GM12874 (cell line): ENCODE measurements around the gene TRIM46.

ENCODE experiments used
- TF ChIP-seq, protein P1 (sequence below): IDR thresholded peaks from 2 replicates; pipeline ENCODE4 v1.5.1; 2011; ENCODE audit warnings: low read depth, mild to moderate bottlenecking, control low read depth, low read length, moderate library complexity; ENCODE audit not compliant: insufficient read depth

The TRIM46 gene

DNA sequence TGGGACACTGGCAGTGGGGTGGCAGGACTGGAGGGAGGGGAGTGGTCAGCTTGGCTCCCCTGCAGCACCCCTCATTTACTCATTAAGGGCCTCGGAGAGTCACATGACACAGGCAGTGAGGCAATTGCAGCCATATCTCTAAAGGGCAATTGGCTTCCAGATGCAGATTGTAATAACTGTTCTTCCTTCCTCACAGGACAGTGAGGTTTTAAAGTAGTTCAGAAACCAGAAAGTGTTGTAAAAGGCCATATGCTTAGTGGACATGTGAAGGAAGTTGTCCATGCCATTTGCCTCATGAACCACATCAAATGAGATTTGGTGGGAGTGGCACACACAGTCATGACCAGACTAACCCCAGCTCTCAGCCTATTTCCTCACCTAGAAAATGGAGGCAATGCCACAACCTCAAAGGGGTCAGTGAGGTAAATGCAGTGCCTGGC is 46.0 kb downstream of the TRIM46 start:
- TF ChIP-seq, protein P1, sequence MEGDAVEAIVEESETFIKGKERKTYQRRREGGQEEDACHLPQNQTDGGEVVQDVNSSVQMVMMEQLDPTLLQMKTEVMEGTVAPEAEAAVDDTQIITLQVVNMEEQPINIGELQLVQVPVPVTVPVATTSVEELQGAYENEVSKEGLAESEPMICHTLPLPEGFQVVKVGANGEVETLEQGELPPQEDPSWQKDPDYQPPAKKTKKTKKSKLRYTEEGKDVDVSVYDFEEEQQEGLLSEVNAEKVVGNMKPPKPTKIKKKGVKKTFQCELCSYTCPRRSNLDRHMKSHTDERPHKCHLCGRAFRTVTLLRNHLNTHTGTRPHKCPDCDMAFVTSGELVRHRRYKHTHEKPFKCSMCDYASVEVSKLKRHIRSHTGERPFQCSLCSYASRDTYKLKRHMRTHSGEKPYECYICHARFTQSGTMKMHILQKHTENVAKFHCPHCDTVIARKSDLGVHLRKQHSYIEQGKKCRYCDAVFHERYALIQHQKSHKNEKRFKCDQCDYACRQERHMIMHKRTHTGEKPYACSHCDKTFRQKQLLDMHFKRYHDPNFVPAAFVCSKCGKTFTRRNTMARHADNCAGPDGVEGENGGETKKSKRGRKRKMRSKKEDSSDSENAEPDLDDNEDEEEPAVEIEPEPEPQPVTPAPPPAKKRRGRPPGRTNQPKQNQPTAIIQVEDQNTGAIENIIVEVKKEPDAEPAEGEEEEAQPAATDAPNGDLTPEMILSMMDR = no peak

DNA sequence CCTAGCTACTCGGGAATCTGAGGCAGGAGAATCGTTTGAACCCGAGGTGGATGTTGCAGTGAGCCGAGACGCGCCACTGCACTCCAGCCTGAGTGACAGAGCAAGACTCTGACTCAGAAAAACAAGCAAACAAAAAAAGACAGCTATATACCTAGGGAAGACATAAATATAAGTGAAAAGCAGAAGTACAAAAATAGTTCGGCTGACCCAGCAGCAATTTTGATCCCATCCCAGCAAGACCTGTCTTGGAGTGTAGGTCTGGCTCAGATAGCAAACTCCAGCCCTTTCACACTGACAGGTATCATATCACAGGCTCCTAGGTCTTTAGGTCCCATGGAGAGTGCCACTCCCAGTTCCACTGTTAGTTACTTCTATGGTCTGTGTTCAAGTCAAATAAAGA is 49.4 kb downstream of the TRIM46 start:
- TF ChIP-seq, protein P1 = no peak

DNA sequence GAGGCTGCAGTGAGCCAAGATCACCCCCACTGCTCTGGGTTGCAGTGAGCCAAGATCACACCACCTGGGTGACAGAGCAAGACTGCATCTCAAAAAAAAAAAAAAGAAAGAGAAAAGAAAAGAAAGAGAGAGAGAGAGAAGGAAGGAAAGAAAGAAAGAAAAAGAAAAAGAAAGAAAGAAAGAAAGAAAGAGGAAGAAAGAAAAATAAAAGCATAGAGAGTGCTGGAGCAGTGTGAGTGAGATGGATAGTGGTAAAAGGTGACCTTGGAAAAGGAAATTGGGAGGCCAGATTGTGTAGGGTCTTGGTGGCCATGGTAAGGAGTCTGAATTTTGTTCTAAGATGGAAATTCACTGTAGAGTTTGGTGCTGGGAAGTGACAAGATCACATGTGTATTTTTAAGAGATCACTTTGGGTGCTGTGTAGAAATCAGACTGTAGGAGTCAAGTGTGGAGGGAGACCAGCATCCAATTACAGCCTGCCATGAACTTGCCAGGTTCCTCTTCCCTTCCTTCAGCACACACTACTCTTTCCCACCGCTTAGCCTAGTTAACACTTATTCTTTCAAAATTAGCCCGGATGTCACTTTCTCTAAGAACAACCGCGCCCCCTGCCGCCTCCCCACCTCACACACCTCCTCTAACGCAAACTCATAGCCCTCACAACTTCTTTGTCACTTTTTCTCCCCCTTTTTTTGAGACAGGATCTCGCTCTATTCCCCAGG is 52.7 kb downstream of the TRIM46 start:
- TF ChIP-seq, protein P1 = peak; percentile 72

DNA sequence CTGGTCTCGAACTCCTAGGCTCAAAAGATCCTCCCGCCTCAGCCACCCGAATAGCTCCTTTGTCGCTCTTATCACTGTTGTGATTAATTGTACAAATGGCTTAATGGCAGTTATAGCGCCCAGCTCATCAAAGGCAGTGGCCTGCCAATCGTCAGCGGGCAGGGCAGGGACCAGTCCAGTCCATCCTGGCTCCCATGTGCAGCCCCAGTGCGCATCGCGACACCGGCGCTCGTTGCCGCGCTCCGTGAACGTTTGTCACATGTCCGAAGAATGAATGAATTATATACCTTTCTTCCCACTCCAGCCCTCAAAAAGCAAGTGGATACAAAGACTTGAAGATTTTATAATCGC is 53.2 kb downstream of the TRIM46 start:
- TF ChIP-seq, protein P1 = no peak

DNA sequence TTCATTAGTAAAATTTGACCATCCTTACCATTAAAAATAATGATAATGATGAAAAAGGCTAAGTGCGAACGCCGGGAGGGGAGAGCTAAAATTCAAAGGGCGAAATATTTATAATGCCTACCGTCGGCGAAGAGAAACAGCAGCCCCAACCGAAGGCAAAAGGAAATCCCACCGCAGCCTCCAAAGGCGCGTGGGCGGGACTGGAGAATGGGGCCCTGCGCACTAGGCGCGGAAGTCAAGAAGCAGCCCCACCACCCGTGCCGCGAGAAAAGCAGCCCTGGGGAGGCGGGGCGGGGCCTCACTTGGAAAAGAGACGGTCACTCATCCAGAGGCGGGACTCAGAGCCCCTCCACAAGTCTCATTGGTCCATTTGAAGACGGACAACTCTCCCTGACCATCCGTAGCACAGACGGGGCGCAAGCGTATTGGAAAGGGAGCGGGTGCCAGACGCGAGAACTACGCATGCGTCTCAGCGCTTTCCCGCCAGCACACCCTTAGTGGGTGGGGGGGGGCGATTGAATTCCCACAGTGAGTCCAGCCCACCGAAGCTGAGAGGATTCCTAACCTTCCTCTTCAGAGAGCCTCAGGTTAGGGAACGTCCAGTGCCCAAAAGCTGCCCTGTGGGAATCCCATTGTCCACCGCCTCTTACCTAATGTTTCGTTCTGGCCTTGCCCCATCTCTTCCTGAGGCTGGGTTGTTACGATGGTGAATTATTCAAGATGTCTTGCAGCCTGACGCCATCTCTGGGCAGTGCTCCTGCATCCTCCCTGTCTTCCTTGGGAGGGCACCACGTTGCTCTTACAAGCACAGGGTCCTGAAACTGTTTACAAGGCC is 53.8 kb downstream of the TRIM46 start:
- TF ChIP-seq, protein P1 = no peak

DNA sequence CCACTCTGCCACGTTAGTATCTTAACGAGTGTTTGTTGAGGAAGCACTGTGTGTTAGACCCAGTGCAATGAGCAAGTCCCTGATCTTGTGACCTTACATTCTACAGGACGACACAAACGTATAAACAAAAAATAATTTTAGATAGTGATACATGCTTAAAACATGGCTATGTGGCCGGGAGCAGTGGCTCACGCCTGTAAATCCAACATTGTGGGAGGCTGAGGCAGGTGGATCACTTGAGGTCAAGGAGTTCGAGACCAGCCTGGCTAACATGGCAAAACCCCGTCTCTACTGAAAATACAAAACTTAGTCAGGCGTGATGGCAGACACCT is 54.4 kb downstream of the TRIM46 start:
- TF ChIP-seq, protein P1 = no peak
